GM11168 (cell line): ENCODE measurements around the gene NLRC5.
"Not testable (repeated sequence)": the region's sequence is repeated elsewhere in the genome, so short reads cannot be mapped to it uniquely, and the experiment has no call there.

ENCODE experiments used
- in situ Hi-C: fragments of 300-500 bp; cut with MboI; formaldehyde crosslinking; loops from one replicate; pipeline ENCODE4 v1.12.0; 2022; ENCODE audit warnings: low sequenced_read_pairs; ENCODE audit not compliant: unreplicated experiment

NLRC5 gene

GRCh38 chr16:57091200-57091974 lies 102.0 kb downstream of the NLRC5 start:
- in situ Hi-C loops, result loop anchor here (5.0 kb wide), 1 partner anchor 66 kb away; no protein-coding TSS in a partner anchor

DNA sequence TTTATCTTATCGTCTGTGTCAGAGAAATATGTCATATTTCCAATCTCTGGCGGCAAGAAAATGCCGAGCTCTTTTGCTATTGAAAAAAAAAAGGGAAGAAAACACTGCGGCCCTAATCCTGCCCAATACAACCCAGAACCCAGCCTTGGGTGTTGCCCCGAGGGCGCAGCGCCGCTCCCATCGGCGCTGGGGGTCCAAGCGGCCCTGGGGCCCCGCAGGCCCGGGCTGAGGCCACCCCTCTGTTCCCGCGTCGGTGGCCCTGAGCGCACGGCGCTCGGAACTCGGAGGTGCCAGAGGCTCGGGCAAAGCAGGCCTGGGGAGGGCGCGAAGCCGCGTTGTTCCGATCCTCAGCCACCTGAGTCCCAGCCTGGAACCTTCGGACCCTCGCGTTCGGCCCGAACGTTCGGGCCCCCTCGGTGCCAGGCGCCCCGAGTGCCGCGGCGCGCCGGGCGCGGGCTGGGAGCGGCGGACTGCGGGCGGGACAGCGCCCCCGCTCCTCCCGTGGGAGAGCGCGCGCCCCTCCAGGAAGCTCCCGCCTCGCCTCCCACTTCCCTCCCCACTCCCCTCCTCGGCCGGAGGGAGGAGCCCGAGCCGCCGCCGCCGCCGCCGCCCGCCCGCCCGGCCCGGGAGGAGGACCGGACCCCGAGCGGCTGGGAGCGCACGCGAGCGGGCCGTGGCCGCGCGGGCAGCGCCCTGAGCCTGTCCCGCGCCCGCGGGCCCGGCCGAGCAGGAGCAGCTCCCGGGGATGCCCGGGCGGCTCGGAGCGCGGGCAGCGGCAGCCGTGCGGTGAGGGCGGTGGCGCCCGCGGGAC lies 102.8 kb downstream of the NLRC5 start, which contains the start of gene CPNE2:
TSS of gene CPNE2 (plus strand) at position 609 of the 811 bp plus-strand sequence. CDS start 18,160 bp downstream, outside the sequence.
- in situ Hi-C loops, result loop anchor here (5.0 kb wide), 1 partner anchor 65 kb away; no protein-coding TSS in a partner anchor

DNA sequence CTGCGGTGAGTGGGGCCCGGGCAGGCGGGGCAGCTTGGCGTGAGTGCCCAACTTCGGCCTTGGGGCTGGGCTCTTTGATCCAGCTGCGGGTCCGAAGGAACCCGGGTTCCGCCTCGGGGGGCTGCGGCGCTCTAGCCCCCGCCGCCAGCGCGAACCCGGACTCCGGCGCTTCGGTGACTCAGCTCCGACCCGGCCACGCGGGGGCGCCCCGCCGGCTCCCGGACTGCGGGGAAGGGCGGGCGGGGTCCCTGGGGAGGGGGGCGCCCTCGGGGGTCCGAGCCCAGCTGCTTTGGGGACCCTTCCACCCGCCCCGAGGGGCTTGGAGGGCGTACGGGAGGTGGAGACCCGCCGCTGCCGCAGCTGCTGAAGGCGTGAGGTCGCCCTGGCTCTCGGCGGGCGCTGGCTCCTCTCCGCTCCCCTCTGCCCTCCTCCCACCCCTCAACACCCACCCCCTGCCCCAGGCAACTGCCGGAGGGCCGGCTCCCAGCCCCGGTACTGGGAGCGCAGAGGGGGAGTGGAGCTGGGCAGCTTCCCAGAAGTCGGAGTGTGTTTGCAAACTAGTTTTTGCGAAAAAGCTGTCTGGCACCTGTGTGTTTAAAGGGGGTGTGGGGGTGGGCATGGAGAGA lies 103.5 kb downstream of the NLRC5 start:
- in situ Hi-C loops, result loop anchor here (5.0 kb wide), 1 partner anchor 64 kb away; no protein-coding TSS in a partner anchor

- in situ Hi-C loops, result loop anchor here (5.0 kb wide), 1 partner anchor 63 kb away; no protein-coding TSS in a partner anchor
Observed at GRCh38 chr16:57093666-57094564, 104.6 kb downstream of the NLRC5 start.

DNA sequence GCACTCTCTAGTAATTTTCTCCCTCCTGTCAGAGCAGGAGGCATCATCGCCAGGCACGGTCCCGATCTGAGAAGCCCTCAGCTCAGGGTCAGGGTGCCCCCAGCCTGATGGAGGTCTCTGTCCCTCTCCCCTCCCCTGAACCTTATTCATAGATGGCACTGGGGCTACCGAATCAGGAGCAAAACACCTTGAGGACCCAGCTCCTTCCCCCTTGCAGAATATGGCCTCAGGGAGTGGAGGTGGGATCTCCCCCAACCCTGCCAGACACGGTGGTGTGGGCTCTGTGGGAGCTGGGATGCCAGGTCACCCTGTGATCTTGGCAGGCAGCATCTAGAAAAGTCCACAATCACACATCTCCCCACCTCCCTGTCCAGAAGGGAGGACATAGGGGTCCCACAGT lies 105.6 kb downstream of the NLRC5 start:
- in situ Hi-C loops, result loop anchor here (5.0 kb wide), 1 partner anchor 62 kb away; no protein-coding TSS in a partner anchor

- in situ Hi-C loops, result no loop called here
Observed at GRCh38 chr16:57096192-57096591, 106.8 kb downstream of the NLRC5 start.

DNA sequence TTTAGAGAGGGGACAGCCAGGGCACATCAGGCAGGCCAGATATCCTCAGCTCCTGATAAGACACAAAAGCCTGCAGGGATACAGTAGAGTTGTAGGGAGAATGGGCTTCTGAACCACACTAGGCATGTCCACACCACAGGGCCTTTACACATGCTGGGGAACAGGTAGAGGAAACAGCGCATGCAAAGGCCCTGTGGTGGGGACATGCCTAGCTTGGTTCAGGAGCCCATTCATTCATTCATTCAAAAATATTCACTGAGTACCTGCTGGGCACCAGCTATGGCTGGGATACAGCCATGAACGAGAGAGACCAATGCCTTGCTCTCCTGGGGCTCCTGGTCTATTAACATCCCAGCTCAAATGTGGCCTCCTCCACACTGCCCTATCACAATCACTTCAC lies 107.4 kb downstream of the NLRC5 start:
- in situ Hi-C loops, result no loop called here

GRCh38 chr16:57098188-57098841 lies 109.0 kb downstream of the NLRC5 start:
- in situ Hi-C loops, result no loop called here

GRCh38 chr16:57099965-57100364 lies 110.6 kb downstream of the NLRC5 start:
- in situ Hi-C loops, result not testable (repeated sequence)

- in situ Hi-C loops, result no loop called here
Observed at GRCh38 chr16:57100445-57100844, 111.1 kb downstream of the NLRC5 start.

DNA sequence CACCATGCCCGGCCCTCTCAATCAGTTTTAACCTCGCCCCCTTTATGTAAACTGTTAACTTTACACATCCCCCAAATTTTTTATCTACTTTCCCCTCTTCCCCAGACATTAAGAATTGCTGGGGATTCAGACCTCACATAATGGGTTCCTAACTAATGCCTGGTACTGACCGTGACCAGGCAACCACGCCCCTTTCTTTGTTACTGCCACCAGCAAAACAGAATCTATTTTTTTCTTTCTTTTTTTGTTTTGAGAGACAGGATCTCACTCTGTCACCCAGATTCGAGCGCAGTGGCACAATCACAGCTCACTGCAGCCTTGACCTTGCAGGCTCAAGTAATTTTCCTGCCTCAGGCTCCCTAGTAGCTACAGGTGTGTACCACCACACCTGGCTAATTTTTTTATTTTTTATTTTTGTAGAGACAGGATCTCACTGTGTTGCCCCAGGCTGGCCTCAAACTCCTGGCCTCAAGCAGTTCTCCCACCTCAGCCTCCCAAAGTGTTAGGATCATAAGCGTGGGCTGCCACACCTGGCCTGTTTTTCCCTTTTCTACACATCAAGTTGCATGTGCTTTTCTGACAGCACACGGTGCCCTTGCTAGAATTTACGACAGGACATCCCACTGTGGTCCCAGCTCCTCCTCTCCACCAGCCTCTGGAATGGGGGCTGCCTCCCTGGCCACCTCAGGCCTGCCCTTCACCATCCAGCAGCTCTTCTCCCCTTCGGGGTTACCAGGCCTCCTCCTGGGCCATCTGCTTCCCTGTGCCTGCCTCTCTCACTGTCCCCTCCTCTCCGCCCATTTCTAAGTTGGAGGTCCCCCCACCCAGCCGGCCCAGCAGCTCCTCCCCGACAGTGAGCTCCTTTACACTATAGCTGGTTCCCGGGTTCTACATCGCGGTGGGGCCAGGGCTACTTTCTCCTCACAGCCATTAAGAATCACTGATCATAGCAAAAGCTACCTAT lies 113.8 kb downstream of the NLRC5 start:
- in situ Hi-C loops, result no loop called here

DNA sequence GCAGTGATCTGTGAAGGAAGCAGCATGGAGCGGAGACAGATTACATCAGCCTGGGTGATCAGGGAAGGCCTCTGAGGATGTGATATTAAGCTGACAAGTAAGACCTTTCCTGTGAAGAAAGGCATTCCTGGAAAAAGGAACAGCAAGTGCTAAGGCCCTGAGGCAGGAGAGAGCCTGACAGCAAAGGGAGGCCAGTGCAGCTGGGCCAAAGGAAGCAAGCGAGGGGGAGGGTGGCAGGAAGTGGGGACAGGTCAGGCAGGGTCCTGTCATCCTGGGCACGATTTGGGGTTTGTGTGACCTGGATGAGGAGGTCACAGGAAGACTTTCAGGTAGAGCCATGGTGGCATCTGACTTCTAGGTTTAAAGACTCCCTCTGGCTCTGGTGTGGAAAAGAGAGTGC lies 115.3 kb downstream of the NLRC5 start:
- in situ Hi-C loops, result no loop called here

GRCh38 chr16:57105184-57105583 lies 115.8 kb downstream of the NLRC5 start:
- in situ Hi-C loops, result no loop called here

- in situ Hi-C loops, result no loop called here
Observed at GRCh38 chr16:57106767-57107166, 117.4 kb downstream of the NLRC5 start.

GRCh38 chr16:57107321-57107922 lies 118.1 kb downstream of the NLRC5 start:
- in situ Hi-C loops, result no loop called here

DNA sequence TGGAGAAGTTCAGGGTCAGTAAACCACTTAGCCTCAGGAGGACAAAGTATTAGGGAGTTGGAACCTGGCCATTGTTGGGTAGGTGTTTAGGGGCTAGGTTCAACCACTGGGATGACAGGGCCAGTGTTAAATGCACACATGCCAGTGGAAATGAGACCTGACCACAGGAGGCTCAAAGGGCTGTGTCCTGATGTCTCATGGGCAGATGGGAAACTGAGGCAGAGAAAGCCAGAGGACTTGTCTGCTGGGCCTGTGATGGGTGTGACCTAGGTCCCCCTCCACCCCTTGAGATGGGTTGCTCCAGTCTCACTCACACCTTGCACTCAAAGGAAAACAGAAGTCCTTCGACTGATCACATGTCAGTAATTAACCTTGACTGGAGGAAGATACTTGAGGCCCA lies 119.1 kb downstream of the NLRC5 start:
- in situ Hi-C loops, result no loop called here

DNA sequence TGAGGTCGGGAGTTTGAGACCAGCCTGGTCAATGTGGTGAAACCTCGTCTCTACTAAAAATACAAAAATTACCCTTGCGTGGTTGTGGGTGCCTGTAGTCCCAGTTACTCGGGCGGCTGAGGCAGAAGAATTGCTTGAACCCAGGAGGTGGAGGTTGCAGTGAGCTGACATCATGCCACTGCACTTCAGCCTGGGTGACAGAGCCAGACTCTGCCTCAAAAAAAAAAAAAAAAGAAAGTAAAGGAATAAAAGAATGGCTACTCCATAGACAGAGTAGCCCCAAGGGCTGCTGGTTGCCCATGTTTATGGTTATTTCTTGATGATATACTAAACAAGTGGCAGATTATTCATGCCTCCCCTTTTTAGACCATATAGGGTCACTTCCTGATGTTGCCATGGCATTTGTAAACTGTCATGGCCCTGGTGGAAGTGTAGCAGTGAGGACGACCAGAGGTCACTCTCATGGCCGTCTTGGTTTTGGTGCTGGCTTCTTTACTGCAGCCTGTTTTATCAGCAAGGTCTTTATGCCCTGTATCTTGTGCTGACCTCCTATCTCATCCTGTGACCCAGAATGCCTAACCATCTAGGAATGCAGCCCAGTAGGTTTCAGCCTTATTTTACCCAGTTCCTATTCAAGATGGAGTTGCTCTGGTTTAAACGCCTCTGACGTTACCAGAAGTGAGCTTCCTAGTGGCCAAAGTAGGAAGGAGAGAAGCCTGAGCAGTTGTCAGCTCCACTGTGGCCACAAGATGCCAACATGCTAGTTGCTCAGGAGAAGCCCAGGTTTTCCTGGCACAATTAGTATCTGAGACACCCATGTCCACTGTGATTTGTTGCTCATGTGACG lies 120.1 kb downstream of the NLRC5 start:
- in situ Hi-C loops, result not testable (repeated sequence)
